Stimulated activated CD4-positive, alpha-beta T cell treated with anti-CD3 and anti-CD28 coated beads, TNF-alpha, amount 100 ng/mL, for 24 hours (primary cell): ENCODE results near the gene ZNF69.
A peak's percentile ranks its signal among the peaks of the same experiment; 100 is the strongest.
"Not testable (repeated sequence)": the region's sequence is repeated elsewhere in the genome, so short reads cannot be mapped to it uniquely, and the experiment has no call there.

Source experiments
- DNase-seq, 3 experiments: peaks; one replicate each; pipeline ENCODE4 v3.0.0-alpha.2; 2020; ENCODE audit warnings: low read depth in 3 of 3

Gene ZNF69

GRCh38 chr19:11887611-11888531, at the start of gene ZNF69:
Gene ZNF69, plus strand, starts transcription at chr19:11887782. Its CDS starts 142 bp downstream, at chr19:11887924.
- peak; percentile 31 to 63 (median 50) for DNase-seq

GRCh38 chr19:11843722-11844121, 43.9 kb upstream of the ZNF69 start:
- no peak for DNase-seq

DNA sequence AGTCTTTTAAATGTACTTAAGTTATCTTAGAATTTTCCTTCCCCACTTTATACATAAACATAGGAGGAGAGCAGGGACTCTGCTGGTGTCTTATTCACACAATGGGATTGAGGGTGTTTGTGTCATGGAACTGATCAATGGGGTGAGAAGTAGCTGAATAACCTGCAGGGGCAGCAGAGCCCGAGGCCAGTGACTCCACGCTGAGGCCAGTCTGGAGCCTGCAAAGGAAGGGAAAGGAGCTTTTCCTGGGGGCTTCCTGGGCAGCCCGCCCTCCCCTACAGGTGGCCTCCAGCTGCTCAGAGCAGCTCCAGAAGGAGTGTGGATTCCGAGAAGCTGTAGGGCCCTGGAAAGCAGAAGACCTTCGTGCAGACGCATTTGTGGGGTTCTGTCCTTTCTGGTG, 40.0 kb upstream of the ZNF69 start:
- DNase-seq, result not testable (repeated sequence)

DNA sequence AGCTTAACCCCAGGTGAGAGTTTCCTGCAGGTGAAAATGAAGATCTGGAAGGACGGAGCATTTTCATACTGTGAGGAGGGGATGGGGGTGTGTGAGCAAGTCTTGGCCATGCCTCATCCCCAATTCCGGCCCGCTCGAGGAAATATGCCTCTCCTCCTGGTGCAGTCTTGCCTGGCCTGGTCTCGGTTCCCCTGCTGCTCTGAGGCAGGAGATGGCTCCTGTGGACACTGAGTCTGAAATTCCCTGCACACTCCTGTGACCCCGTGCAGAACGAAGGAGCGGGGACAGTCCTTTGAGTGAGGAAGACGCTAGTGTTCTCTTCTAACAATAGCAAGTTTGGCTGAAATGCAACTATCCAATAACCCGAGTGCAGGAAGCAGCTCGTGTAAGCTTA, 39.4 kb upstream of the ZNF69 start:
- DNase-seq, result no peak

DNA sequence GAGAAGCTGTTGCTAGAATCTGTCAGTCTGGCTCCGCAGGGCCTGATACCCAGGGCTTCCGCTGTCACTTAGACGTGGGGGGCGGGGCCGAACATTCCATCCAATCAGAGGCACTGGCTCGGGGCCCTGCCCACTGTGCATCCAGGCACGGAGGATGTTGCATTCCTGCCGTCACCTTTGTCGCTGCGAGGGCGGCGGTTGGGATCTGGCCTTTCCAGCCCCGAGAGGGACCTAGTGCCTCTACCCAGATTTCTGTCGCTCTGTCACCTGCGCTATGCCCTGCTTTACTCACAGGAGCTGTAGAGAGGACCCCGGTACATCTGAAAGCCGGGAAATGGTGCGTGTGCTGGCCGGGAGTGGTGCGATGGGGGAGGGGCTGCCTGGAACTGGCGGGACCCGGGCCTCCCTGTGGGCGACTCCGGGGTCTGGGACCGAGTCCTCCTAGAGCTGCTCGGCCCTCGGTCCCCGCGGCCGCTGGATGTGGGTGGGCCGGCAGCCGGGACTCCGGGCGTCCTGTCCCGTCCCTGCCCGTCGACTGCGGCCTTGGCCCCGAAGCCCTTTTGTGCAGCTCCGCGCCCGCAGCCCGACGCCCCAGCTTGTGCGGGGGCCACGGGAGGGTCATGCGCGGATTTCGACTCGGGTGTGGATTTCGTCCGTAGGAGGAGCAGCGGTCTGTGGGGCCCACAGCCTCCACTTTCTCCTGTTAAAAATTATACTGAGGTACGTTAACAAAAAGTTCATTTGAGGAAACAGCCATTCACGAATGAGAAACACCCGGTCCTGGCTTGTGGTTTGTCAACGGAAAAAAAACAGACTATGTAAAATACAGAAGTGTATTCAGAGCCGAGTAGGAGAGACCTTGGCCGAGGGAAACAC, 38.8 kb upstream of the ZNF69 start, which contains the start of gene ZNF439:
Gene ZNF439, plus strand, starts transcription at position 133 of the 876 bp plus-strand sequence. Its CDS starts 142 bp downstream, at position 275.
- peak; percentile 80 to 92 (median 81) for DNase-seq

DNA sequence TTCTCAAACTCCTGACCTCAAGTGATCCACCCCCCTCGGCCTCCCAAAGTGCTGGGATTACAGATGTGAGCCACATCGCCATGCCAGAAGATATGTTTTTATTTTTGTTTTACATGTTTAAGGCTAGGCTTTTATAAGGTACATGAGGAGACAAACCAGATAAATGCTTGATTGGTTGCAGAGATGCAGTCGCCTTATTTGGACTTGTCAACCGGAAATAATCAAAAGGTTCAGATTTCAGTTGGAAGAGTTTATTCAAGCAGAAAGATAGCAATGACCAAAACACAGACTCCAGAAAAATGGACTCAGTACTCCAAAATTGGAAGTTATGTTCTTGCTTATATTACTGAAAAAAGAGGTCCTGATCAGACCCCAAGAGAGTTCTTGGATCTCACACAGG, 37.3 kb upstream of the ZNF69 start:
- not testable (repeated sequence) for DNase-seq

- no peak for DNase-seq
These were observed 34.2 kb upstream of the ZNF69 start for GRCh38 chr19:11853358-11853757.

DNA sequence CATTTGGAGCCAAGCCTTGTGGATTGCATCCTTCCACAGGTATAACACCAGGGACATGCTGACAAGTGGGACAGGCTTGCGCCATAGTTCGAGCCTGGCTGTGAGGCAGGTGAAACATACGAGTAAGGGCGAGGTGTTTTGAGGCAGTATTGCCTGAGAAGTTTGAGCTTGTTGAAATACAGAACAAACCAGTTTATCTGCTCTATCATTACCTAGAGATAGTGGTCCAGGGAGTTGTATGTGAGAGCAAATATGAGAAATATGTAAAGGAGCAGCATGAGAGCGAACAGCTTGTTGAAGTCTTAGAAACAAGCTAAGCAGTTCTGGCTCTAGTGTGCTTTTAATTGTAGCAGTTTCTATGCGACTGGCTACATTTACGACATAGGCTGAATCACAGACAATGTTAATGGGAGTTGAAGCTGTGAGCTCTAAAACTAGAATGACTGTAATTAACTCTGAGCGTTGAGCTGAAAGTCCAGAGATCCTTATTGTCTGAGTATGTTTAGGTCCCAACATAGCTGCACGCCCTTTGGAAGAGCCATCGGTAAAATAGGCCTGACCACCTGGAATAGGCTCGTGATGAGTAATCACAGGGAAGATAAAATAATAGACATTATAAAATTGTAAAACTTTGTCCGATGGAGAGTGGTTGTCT, 30.9 kb upstream of the ZNF69 start:
- DNase-seq, result no peak

DNA sequence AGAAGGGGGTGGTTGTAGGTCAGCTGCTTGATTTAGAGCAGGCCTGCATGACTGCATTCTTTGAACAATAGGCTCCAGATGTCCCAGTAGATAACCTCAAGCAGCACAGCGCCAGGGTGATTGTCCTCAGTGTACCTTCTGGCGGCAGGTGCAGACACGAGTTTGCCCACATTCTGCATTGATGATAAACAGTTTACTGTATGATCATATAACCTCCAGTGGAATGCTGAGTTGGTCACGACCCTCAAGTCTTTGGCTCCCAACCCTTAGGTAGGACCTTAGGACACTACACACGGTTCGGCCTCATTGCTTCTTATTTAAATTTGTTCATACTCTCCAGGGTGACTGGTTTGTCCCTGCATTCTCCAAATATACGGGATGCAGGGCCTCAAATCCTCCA, 26.9 kb upstream of the ZNF69 start:
- DNase-seq, result no peak

GRCh38 chr19:11861301-11861700, 26.3 kb upstream of the ZNF69 start:
- DNase-seq, result no peak

GRCh38 chr19:11867766-11868165, 19.8 kb upstream of the ZNF69 start:
- not testable (repeated sequence) for DNase-seq

- DNase-seq, result no peak
These were observed 19.4 kb upstream of the ZNF69 start for GRCh38 chr19:11868188-11868587.

DNA sequence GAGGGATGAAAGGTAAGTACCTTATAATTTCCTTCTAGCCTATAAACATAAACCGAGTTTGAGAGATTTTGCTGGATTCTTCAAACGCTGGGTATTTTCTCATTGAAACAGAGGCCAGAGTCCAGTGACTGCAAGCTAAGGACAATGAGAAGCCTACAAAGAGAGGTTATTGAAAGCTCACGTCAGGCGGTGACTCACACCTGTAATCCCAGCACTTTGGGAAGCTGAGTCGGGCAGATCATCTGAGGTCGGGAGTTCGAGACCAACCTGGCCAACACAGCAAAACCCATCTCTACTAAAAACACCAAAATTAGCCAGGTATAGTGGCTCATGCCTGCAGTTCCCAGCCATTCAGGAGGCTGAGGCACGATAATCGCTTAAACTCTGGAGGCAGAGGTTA, 15.0 kb upstream of the ZNF69 start:
- no peak for DNase-seq

GRCh38 chr19:11873762-11874161, 13.8 kb upstream of the ZNF69 start:
- DNase-seq, result no peak

DNA sequence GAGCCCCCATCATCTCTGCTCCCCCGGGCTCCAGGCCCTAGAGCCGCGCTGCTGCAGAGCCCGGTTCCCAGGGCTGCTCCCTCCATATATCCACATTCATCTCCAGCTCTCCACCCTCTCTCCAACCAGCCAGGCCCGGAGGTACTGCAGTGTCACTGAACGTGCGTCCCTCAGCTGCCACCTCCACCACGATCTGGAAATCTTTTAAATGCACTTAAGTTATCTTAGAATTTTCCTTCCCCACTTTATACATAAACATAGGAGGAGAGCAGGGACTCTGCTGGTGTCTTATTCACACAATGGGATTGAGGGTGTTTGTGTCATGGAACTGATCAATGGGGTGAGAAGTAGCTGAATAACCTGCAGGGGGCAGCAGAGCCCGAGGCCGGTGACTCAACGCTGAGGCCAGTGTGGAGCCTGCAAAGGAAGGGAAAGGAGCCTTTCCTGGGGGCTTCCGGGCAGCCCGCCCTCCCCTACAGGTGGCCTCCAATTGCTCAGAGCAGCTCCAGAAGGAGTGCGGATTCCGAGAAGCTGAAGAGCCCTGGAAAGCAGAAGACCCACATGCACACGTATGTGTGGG, 7.8 kb upstream of the ZNF69 start:
- DNase-seq, result peak; percentile 15 to 44 (median 22)

GRCh38 chr19:11880598-11880997, 7.0 kb upstream of the ZNF69 start:
- DNase-seq, result no peak

- peak; percentile 25 to 50 (median 40) for DNase-seq
These were observed 6.3 kb upstream of the ZNF69 start for GRCh38 chr19:11881151-11881800.

DNA sequence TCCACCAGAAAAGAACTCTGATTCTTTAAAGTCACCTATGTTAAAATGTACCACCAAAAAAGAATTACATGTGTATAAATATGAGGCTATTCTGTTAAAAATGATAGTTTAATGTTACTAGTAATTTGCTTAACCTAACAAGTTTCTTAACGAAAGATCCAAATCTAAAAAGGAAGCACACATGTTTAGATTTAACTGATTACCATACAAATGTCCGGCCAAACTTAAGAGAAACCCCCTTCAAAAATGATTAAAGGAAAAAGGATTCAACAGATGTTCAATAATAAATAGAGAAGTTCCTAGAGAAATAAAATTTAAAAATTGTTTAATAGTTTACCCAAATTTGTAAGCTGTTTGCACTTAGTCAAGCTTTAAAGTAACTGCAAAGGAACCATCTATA, 5.0 kb upstream of the ZNF69 start:
- no peak for DNase-seq

DNA sequence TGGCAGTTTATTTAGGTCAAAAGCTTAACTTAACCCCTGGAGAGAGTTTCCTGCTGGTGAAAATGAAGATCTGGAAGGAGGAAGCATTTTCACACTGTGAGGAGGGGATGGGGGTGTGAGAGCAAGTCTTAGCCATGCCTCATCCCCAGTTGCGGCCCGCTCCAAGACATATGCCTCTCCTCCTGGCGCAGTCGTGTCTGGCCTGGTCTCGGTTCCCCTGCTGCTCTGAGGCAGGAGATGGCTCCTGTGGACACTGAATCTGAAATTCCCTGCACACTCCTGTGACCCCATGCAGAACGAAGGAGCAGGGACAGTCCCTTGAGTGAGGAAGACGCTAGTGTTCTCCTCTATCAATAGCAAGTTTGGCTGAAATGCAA, 360 bp upstream of the ZNF69 start:
- DNase-seq, result no peak

DNA sequence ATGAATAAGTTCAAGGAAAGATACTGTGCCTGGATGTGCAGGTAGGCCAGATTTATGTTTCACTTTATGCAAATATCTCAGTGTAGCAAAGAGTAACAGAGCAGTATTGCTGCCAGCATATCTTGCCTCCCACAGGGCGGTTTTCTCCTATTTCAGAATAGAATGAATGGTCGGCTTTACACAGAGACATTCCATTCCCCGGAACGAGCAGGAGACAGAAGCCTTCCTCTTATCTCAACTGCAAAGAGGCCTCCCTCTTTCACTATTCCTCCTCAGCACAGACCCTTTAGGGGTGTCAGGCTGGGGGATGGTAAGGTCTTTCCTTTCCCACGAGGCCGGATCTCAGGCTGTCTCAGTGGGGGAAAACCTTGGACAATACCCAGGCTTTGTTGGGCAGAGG, 2.3 kb downstream of the ZNF69 start:
- not testable (repeated sequence) for DNase-seq

DNA sequence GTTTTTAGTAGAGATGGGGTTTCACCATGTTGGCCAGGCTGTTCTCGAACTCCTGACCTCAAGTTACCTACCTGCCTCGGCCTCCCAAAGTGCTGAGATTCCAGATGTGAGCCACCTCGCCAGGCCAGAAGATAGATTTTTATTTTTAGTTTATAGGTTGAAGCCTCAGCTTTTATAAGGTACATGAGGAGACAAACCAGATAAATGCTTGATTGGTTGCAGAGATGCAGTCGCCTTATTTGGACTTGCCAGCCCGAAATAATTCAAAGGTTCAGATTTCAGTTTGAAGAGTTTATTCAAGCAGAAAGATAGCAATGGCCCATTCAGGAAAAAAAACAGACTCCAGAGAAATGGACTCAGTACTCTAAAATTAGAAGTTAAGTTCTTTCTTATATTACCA, 3.1 kb downstream of the ZNF69 start:
- no peak for DNase-seq
